ENCODE results near the gene TLK1.

DNA sequence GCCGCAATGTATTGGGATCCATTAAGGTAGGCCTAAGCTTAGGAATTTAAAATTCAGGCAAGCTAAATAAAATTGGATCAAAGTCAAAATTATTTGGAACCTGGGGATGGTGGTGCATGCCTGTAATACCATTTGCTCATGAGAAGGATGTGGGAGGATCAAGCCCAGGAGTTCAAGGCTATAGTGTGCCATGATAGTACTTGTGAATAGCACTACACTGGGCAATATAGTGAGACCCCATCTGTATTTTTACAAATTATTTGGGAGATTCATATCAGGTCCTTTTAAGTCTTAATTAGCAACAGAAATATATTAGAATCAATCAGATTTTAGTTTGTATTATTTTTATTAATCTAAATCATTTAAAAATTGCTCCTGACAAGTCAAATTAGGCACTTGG is 39.8 kb upstream of the TLK1 start:
- TF ChIP-seq, protein P1, sequence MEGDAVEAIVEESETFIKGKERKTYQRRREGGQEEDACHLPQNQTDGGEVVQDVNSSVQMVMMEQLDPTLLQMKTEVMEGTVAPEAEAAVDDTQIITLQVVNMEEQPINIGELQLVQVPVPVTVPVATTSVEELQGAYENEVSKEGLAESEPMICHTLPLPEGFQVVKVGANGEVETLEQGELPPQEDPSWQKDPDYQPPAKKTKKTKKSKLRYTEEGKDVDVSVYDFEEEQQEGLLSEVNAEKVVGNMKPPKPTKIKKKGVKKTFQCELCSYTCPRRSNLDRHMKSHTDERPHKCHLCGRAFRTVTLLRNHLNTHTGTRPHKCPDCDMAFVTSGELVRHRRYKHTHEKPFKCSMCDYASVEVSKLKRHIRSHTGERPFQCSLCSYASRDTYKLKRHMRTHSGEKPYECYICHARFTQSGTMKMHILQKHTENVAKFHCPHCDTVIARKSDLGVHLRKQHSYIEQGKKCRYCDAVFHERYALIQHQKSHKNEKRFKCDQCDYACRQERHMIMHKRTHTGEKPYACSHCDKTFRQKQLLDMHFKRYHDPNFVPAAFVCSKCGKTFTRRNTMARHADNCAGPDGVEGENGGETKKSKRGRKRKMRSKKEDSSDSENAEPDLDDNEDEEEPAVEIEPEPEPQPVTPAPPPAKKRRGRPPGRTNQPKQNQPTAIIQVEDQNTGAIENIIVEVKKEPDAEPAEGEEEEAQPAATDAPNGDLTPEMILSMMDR (IDR thresholded peaks at IDR 0.05; ENCODE audit: insufficient read depth, low read length), result no peak
- TF ChIP-seq GABPA (IDR thresholded peaks at IDR 0.05; ENCODE audit: low read depth), result no peak
- TF ChIP-seq, protein P2, sequence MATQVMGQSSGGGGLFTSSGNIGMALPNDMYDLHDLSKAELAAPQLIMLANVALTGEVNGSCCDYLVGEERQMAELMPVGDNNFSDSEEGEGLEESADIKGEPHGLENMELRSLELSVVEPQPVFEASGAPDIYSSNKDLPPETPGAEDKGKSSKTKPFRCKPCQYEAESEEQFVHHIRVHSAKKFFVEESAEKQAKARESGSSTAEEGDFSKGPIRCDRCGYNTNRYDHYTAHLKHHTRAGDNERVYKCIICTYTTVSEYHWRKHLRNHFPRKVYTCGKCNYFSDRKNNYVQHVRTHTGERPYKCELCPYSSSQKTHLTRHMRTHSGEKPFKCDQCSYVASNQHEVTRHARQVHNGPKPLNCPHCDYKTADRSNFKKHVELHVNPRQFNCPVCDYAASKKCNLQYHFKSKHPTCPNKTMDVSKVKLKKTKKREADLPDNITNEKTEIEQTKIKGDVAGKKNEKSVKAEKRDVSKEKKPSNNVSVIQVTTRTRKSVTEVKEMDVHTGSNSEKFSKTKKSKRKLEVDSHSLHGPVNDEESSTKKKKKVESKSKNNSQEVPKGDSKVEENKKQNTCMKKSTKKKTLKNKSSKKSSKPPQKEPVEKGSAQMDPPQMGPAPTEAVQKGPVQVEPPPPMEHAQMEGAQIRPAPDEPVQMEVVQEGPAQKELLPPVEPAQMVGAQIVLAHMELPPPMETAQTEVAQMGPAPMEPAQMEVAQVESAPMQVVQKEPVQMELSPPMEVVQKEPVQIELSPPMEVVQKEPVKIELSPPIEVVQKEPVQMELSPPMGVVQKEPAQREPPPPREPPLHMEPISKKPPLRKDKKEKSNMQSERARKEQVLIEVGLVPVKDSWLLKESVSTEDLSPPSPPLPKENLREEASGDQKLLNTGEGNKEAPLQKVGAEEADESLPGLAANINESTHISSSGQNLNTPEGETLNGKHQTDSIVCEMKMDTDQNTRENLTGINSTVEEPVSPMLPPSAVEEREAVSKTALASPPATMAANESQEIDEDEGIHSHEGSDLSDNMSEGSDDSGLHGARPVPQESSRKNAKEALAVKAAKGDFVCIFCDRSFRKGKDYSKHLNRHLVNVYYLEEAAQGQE (IDR thresholded peaks at IDR 0.05; ENCODE audit: insufficient replicate concordance, low read depth), result no peak
- TF ChIP-seq POLR2AphosphoS5 (IDR thresholded peaks at IDR 0.05; ENCODE audit: low read depth), result no peak

Measured in HL-60 (cell line).